Peyer's patch (tissue), 4 donors: ENCODE measurements around the gene HIPK4. TPM values are rescaled to one million over a fixed set of nuclear protein-coding genes. Genes with fewer than 3 reads are reported as not detected.

Experiments used
- DNase-seq, 3 donors: peaks; one replicate each; pipeline ENCODE4 v3.0.0-alpha.2; 2017 to 2019
- H3K27ac ChIP-seq, 4 donors: fragments of 200-600 bp; sonication (generic); one replicate each; pipeline ENCODE4 v1.5.1; 2016 to 2019
- H3K27me3 ChIP-seq, 2 donors: fragments of 200-600 bp; sonication (generic); one replicate each; pipeline ENCODE4 v1.5.1; 2019
- H3K36me3 ChIP-seq, 3 donors: fragments of 200-600 bp; sonication (generic); one replicate each; pipeline ENCODE4 v1.5.1; 2016 to 2019
- H3K4me1 ChIP-seq, 4 donors: fragments of 200-600 bp; sonication (generic); one replicate each; pipeline ENCODE4 v1.5.1; 2016 to 2019
- H3K4me3 ChIP-seq, 4 donors: fragments of 200-600 bp; sonication (generic); 1 replicate in 3 of 4; 2 replicates in 1 of 4; pipeline ENCODE4 v1.5.1; 2016 to 2019; ENCODE audit warnings: mild to moderate bottlenecking in 1 of 4
- H3K9me3 ChIP-seq, 4 donors: fragments of 200-600 bp; sonication (generic); one replicate each; pipeline ENCODE4 v1.5.1; 2016 to 2019; ENCODE audit warnings: mild to moderate bottlenecking in 1 of 4
- POLR2A ChIP-seq, 2 donors: fragments of 450-650 bp; IDR thresholded peaks; one replicate each; pipeline ENCODE4 v1.5.1; 2017; ENCODE audit warnings: antibody characterized with exemption in 2 of 2, mild to moderate bottlenecking in 2 of 2, moderate library complexity in 2 of 2
- total RNA-seq, 4 donors: library from RNA; depleted of rRNA; stranded (reverse); fragments of >200 nt; gene quantifications; one replicate each; pipeline ENCODE4 v1.1.0, GENCODE V29; 2016
- TF ChIP-seq, protein P1 (sequence below), 6 experiments: fragments of 450-650 bp in 4 of 6; fragments of 200-600 bp in 2 of 6; sonication (generic) in 1 of 6; IDR thresholded peaks; one replicate each; pipeline ENCODE4 v1.5.1; 2017 to 2019; ENCODE audit warnings: antibody characterized with exemption in 6 of 6, mild to moderate bottlenecking in 3 of 6, moderate library complexity in 1 of 6

HIPK4 gene
- total RNA-seq, 4 donors from 2014 or later, result not detected

DNA sequence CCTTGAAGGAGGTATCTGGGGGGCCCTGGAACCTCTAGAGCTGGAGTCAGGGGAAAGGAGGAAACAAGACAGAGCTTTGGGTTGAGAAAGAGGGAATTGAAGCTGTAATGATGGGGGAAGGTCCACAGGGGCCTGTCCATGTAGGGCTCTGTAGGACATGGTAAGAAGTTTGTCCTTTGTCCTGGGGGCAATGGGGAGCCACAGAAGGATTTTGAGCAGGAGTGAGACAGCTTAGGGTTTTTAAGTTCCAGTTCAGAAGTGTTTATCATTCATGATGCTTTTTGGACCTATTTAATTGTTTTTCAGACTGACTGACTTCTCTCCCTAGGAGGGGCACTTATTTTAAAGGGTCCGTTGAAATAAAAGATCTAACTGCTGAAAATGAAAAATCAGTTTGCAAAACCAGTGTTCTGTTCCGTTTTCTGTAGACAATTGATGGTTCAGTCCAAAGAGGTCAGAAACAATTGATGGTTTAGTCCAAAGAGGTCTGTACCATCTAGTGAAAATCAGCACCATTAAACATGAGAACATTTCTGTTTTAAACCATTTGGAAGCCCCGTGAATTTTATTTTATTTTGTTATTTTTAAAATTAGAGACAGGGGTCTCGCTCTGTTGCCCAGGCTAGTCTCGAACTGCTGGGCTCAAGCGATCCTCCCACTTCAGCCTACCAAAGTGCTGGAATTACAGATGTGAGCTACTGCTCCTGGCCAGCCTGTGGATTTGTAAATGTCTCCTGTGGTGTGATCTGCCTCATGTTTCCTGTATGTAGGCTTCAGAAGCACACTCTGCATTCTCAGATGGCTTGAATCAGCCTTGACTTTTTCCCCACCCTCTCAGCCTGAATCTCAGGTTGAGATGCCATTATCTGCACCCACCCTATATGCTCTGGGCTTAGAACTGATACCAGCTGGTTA lies 33.0 kb downstream of the HIPK4 start:
- no peak overlapping the region for H3K4me3 ChIP-seq
- H3K27me3 ChIP-seq, result no peaks in the 10 kb centered on the region
- peaks cover 0 to 4% (median 0%) of the 10 kb centered on the region in 4 donors for H3K4me1 ChIP-seq
- H3K27ac ChIP-seq, result no peak overlapping the region
- peaks cover 0 to 4% (median 0%) of the 10 kb centered on the region in 3 donors for H3K36me3 ChIP-seq
- no peaks in the 10 kb centered on the region for H3K9me3 ChIP-seq
- TF ChIP-seq POLR2A (IDR thresholded peaks at IDR 0.05), result no peak
- TF ChIP-seq, protein P1, sequence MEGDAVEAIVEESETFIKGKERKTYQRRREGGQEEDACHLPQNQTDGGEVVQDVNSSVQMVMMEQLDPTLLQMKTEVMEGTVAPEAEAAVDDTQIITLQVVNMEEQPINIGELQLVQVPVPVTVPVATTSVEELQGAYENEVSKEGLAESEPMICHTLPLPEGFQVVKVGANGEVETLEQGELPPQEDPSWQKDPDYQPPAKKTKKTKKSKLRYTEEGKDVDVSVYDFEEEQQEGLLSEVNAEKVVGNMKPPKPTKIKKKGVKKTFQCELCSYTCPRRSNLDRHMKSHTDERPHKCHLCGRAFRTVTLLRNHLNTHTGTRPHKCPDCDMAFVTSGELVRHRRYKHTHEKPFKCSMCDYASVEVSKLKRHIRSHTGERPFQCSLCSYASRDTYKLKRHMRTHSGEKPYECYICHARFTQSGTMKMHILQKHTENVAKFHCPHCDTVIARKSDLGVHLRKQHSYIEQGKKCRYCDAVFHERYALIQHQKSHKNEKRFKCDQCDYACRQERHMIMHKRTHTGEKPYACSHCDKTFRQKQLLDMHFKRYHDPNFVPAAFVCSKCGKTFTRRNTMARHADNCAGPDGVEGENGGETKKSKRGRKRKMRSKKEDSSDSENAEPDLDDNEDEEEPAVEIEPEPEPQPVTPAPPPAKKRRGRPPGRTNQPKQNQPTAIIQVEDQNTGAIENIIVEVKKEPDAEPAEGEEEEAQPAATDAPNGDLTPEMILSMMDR (IDR thresholded peaks at IDR 0.05), result no peak
- DNase-seq, result no peak

DNA sequence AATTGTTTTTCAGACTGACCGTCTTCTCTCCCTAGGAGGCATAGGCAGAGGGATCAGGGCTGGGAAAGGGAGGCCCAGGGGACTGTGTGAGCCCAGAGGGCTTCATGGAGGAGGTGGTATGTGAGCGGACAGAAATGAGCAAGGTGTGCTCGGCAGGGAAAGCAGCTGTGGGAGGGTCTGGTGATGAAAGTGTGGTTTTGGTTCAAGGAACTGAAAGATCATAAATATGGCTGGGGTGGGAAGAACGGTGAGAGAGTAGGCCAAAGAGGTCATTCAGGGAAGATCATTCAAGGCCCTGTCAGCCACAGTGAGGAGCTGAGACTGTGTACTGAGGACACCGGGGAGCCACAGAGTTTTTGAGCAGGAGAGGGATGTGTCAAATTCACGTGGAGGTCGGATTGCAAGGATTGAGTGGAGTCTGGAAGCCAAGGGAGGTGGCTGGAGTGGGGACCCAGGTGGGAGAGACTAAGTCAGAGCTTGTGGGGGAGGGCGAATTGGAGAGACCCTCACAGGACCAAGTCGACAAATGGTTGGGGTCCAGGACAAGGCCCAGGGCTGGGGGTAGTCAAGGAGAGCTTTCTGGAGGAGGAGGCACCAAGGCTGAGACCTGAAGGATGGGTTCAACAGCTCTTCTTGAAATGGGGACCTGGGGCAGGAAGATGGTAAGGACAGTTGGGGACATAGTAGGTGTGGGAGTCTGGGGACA lies 33.9 kb downstream of the HIPK4 start:
- TF ChIP-seq POLR2A (IDR thresholded peaks at IDR 0.05), result no peak
- TF ChIP-seq, protein P1 (IDR thresholded peaks at IDR 0.05), result no peak

DNA sequence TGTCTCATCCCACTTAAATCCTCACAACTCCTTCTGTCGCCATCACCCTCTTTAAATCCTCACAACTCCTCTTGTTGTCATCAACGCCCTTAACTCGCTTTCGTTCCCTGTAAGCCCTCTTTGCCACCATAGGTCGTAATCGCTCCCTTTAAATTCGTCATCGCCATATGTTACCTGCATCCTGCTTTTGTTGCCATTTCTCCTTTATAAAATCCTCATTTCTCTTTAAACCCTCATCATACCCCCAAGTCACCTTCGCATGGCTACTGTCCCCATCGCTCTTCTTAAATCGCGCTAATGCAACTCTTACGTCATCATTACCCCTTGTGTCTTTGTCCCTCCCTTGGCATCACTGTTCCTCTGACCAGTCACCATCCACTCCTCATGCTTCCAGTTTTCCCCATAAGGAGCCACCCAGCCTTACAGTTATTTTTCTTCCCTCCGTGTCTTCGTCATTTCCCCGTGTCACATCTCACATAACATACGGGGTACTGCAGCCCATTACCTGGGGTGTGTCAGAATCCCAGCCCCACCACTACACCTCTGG lies 40.9 kb downstream of the HIPK4 start:
- Histone ChIP-seq H3K27ac (peak overlapping the region; percentile 73 to 83 (median 80)), H3K36me3 (no peaks in the 10 kb centered on the region), H3K27me3 (no peaks in the 10 kb centered on the region), H3K4me1 (peaks cover 0 to 19% (median 8%) of the 10 kb centered on the region in 4 donors), H3K9me3 (no peaks in the 10 kb centered on the region), H3K4me3 (peak overlapping the region; percentile 74 to 86 (median 82))
- TF ChIP-seq, protein P1 (IDR thresholded peaks at IDR 0.05), result no peak
- TF ChIP-seq POLR2A (IDR thresholded peaks at IDR 0.05), result no peak
- DNase-seq, result no peak

More for the DNA sequence above, 33.9 kb downstream of the HIPK4 start:
- DNase-seq, result no peak
- Histone ChIP-seq H3K27ac (no peak overlapping the region), H3K36me3 (peaks cover 0 to 4% (median 0%) of the 10 kb centered on the region in 3 donors), H3K27me3 (no peaks in the 10 kb centered on the region), H3K4me1 (peaks cover 0 to 4% (median 0%) of the 10 kb centered on the region in 4 donors), H3K4me3 (no peak overlapping the region), H3K9me3 (no peaks in the 10 kb centered on the region)

DNA sequence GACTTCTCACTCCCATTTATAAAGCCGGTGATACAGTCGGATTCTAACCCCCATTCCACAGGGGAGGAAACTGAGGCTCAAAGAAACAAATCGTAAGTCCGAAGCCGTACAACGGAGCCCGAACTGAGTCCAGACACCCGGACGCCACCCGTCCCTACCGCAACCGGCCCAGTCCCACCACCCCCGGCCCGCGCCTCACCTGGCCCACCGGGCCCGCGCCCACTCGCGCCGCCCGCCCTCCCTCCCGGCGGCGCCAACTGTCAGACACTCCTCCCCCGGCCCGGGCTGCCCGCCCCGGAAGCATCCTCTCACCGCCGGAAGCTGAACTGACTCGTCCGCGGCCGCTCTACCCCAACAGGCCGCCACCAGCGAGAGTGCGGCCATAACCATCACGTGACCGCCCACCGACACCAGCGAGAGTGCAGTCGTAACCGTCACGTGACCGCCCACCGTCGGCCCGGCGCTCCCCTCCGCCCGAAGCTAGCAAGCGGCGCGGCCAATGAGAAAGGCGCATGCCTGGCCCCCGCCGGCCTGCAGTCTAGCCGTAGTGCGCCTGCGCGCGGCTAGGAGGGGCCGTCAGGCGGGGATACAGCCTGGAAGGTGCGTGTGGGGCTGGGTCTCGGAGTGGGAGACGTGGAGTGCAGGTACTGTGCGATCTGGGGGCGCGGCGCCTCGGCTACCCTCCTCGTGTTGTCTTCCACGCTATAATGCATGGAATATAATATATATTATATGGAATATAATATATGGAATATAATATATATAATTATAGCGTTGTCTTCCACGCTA lies 41.7 kb downstream of the HIPK4 start, which contains the start of the genes C19orf47 and PLD3:
Gene C19orf47 (minus strand): TSS at position 273 of the 789 bp plus-strand sequence. CDS start 6,540 bp downstream, outside the sequence.
Gene PLD3 (plus strand): TSS at position 571 of the 789 bp plus-strand sequence. CDS start 17,789 bp downstream, outside the sequence.
- Histone ChIP-seq H3K36me3 (no peaks in the 10 kb centered on the region), H3K9me3 (no peaks in the 10 kb centered on the region), H3K4me3 (peak within 1 kb of the TSS; percentile 74 to 86 (median 82)), H3K27me3 (no peaks in the 10 kb centered on the region), H3K27ac (peak within 1 kb of the TSS; percentile 73 to 83 (median 80)), H3K4me1 (peaks cover 0 to 19% (median 8%) of the 10 kb centered on the region in 4 donors)
- peak; percentile 99 to 100 (median 100) for DNase-seq
- TF ChIP-seq POLR2A (IDR thresholded peaks at IDR 0.05), result peak; percentile 66 to 81
- TF ChIP-seq, protein P1 (IDR thresholded peaks at IDR 0.05), result peak in 3 of 6 experiments; percentile 10 to 34 (median 33)
